Immature natural killer cell (primary cell): Measurements from ENCODE around the gene PRELID3B. TPM values are rescaled to one million over a fixed set of nuclear protein-coding genes. Genes with fewer than 3 reads are reported as not detected.

ENCODE experiments used
- DNase-seq, 3 donors: peaks; one replicate each; pipeline ENCODE4 v3.0.0; 2022; ENCODE audit warnings: mixed read lengths in 1 of 3
- H3K27ac Mint-ChIP-seq, 6 donors: one replicate each; pipeline ENCODE4 v1.8.0; 2020; ENCODE audit warnings: mixed read lengths in 6 of 6, mild to moderate bottlenecking in 5 of 6, inconsistent platforms in 4 of 6, moderate library complexity in 3 of 6
- H3K27me3 Mint-ChIP-seq, 3 donors: one replicate each; pipeline ENCODE4 v1.8.0; 2020 to 2021; ENCODE audit warnings: low read depth in 3 of 3, mild to moderate bottlenecking in 3 of 3, mixed read lengths in 3 of 3, moderate library complexity in 3 of 3, inconsistent platforms in 1 of 3
- H3K36me3 Mint-ChIP-seq, 3 donors: one replicate each; pipeline ENCODE4 v1.8.0; 2020; ENCODE audit warnings: mixed read lengths in 3 of 3, inconsistent platforms in 2 of 3, mild to moderate bottlenecking in 2 of 3
- H3K4me1 Mint-ChIP-seq, 2 donors: one replicate each; pipeline ENCODE4 v1.8.0; 2020; ENCODE audit warnings: inconsistent platforms in 2 of 2, mild to moderate bottlenecking in 2 of 2, mixed read lengths in 2 of 2, moderate library complexity in 1 of 2
- H3K4me3 Mint-ChIP-seq, 5 donors: one replicate each; pipeline ENCODE4 v1.8.0; 2020; ENCODE audit warnings: mild to moderate bottlenecking in 5 of 5, mixed read lengths in 5 of 5, inconsistent platforms in 3 of 5, moderate library complexity in 3 of 5
- H3K9me3 Mint-ChIP-seq, 6 donors: one replicate each; pipeline ENCODE4 v1.8.0; 2020; ENCODE audit warnings: mild to moderate bottlenecking in 6 of 6, mixed read lengths in 6 of 6, inconsistent platforms in 4 of 6, moderate library complexity in 3 of 6
- polyA plus RNA-seq, 3 donors: library from polyadenylated mRNA; unstranded; fragments of 300-500 nt; fragmentation: Illumina TruSeq; gene quantifications; one replicate each; pipeline ENCODE4 v1.2.3, GENCODE V29; 2021

Gene PRELID3B
- polyA plus RNA-seq, 3 donors from 2014 or later = 31.5 to 43.3 (median 37.8) TPM

DNA sequence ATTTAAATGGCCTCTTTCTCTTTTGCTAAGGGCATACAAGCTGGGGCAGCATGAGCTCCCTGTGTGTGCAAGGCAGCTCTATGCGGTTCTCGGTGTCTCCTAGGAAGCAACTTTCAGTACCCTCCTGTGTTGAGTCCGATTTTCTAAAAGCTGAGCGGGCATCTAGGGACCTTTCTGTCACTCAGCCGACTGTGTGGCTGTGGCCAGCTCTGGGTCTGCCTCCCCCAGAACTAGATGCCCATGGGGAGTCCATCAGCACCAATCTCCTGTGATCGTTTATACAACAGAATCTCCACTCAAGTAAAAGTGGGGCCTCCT lies 54.1 kb downstream of the PRELID3B start:
- DNase-seq = no peak
- Mint-ChIP-seq H3K27me3 (peaks cover 0 to 5% (median 0%) of the 10 kb centered on the region in 3 donors), H3K9me3 (no peaks in the 10 kb centered on the region), H3K36me3 (peaks cover 26 to 45% (median 27%) of the 10 kb centered on the region in 3 donors), H3K4me3 (no peak overlapping the region), H3K4me1 (peaks cover 16 to 29% of the 10 kb centered on the region in 2 donors), H3K27ac (no peak overlapping the region)

DNA sequence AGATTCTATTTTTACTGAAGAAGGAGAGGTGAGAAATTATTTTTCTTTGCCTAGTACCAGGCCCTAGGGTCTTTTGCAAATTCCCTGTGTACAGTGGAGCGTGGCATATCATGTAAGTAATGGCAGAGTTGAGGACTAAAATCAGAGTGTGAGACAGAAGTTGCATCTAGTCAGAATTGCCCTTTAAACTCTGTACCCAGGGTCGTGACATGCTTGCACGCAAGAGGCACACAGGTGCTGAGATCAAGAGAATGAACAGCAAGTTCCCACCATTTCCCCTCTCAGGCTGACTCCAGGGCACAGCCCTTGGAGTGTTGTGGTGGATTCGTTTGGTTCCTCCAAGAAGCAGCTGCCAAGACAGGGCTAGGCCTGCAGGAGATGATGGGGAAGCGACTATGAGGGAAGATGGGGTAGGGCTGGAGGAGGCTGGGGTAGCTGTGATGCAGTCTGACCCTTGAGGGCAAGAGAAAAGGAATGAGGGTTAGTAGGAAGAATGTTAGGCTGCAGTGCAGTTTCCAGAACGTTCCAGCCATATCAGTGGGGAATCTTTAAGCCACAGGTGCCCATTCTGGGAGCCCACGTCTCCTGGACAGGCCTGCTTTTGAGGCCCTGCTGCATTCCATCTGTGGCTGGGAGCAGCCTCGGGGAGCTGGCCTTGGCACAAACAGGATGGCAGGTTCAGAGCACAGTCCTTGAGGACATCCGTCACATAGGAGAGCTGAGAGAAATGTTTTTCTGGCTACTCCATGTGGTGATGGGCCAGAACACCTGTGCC lies 54.6 kb downstream of the PRELID3B start:
- H3K36me3 Mint-ChIP-seq = peaks cover 26 to 42% (median 27%) of the 10 kb centered on the region in 3 donors
- H3K27me3 Mint-ChIP-seq = peaks cover 1 to 6% (median 2%) of the 10 kb centered on the region in 3 donors
- no peaks in the 10 kb centered on the region for H3K9me3 Mint-ChIP-seq
- no peak overlapping the region for H3K4me3 Mint-ChIP-seq
- no peak overlapping the region for H3K27ac Mint-ChIP-seq
- no peak for DNase-seq
- H3K4me1 Mint-ChIP-seq = peaks cover 19 to 35% of the 10 kb centered on the region in 2 donors

DNA sequence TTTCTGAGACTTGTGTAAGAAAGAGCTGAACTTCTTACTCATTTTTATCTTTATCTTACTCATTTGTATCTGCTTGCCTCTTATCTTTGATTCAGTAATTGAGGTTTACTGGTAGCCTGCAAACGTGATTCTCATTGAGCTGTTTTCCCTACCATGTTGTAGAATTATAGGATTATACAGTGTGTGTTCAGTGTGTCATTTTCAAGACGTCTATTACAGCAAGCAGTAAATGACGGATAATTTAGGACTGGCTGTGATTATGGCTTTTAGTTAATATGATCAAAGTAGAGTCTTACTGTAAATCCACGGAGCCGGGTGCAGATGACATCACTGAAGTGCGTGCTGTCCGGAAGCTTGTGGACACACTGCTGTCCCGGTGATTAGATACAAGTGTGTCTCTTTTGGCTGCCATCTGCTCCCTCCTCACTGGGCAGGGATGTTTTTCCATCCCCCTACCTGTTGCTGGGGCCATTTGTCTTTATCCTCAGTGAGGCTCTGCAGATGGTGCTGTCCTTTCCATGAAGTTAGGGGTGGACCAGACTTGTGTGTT lies 55.5 kb downstream of the PRELID3B start:
- Mint-ChIP-seq H3K4me3 (no peak overlapping the region), H3K9me3 (no peaks in the 10 kb centered on the region), H3K36me3 (peaks cover 26 to 35% (median 27%) of the 10 kb centered on the region in 3 donors), H3K27ac (no peak overlapping the region), H3K27me3 (peaks cover 8 to 13% (median 8%) of the 10 kb centered on the region in 3 donors), H3K4me1 (peaks cover 28 to 44% of the 10 kb centered on the region in 2 donors)
- DNase-seq = no peak

DNA sequence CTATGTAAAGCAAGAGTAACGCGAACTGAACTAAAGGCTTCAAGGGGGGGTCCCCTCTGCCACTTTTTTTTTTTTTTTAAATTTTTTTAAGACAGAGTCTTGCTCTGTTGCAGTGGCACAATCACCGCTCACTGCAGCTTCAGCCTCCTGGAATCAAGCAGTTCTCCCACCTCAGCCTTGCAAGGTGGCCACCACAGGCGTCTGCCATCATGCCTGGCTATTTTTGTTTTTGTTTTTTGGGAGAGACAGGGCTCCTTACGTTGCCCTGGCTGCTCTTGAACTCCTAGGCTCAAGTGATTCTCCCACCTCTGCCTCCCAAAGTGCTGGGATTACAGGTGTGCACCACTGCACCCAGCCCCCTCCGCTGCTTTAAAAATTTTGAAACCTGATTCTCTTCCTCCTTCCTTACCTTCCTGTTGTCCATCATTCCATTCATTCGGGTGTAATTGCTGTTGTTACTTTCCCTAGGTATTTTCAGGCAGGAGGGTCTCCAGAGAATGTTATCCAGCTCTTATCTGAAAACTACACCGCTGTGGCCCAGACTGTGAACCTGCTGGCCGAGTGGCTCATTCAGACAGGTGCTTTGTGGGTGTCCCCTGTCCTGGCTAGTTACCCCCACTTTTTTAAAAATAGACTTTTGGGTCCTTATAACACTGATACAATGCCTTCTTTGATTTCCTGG lies 56.2 kb downstream of the PRELID3B start:
- H3K9me3 Mint-ChIP-seq = no peaks in the 10 kb centered on the region
- no peak overlapping the region for H3K27ac Mint-ChIP-seq
- H3K36me3 Mint-ChIP-seq = peaks cover 22 to 30% (median 23%) of the 10 kb centered on the region in 3 donors
- H3K4me1 Mint-ChIP-seq = peaks cover 32 to 50% of the 10 kb centered on the region in 2 donors
- H3K27me3 Mint-ChIP-seq = peaks cover 8 to 14% (median 12%) of the 10 kb centered on the region in 3 donors
- DNase-seq = no peak
- H3K4me3 Mint-ChIP-seq = no peak overlapping the region

DNA sequence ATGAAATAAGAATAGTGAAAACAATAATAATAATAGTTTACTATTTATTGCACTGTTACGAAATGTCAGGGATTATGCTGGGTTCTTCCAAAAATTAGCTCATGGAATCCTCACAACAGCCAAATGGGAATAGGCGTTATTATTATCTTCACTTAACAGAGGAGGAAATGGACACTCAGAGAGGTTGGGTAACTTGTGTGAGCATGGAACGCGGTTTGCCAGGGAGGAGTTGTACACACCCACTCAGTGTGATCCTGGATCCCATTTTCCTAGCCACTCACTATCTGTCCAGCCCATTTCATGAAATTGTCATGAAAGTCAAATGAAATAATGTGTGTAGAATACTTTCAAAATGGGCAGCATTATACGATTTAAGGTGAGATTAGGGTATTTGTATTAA lies 56.9 kb downstream of the PRELID3B start:
- Mint-ChIP-seq H3K27me3 (peaks cover 8 to 14% (median 12%) of the 10 kb centered on the region in 3 donors), H3K27ac (no peak overlapping the region), H3K36me3 (peaks cover 21 to 26% (median 22%) of the 10 kb centered on the region in 3 donors), H3K4me3 (no peak overlapping the region), H3K4me1 (peaks cover 32 to 50% of the 10 kb centered on the region in 2 donors), H3K9me3 (no peaks in the 10 kb centered on the region)
- DNase-seq = no peak

DNA sequence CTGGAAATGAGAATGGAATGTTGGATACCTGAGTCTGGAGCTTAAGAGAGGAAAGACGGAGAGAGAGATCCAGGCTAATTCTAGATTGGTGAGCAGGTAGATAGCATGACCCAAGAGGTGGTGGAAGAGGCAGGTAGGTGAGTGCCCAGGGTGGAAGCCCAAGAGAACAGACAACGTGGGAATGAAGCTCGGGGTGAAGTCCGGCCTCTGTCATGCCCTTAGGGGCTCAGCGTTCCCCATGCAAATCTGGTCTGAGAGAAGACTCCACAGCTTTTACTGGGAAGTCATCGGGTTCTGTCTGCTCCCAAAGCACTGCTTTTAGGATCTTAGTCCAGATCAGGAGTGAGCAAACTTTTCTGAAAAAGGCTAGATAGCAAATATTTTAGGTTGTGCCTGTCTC lies 57.9 kb downstream of the PRELID3B start:
- Mint-ChIP-seq H3K27ac (peak overlapping the region in 2 of 6 donors; percentile 18 to 79), H3K27me3 (peaks cover 10 to 14% (median 12%) of the 10 kb centered on the region in 3 donors), H3K9me3 (no peaks in the 10 kb centered on the region), H3K4me3 (peak overlapping the region in 1 of 5 donors; percentile 12), H3K36me3 (peaks cover 17 to 23% (median 19%) of the 10 kb centered on the region in 3 donors), H3K4me1 (peaks cover 34 to 50% of the 10 kb centered on the region in 2 donors)
- DNase-seq = no peak

Other genes with a start within 250 kb of the PRELID3B start
- not detected for gene GNAS-AS1, start 191.9 kb downstream of the PRELID3B start, polyA plus RNA-seq
- gene GNAS, start 190.1 kb downstream of the PRELID3B start, polyA plus RNA-seq = 100 to 1,000 TPM in 2 of 3 donors, 10 to 100 TPM in 1; 70.1 to 127 (median 107) TPM
- 100 to 1,000 TPM in 1 of 3 donors, 10 to 100 TPM in 2; 67.1 to 104 (median 71.7) TPM for gene NELFCD, start 61.5 kb downstream of the PRELID3B start, polyA plus RNA-seq
- gene CTSZ, start 35.5 kb downstream of the PRELID3B start, polyA plus RNA-seq = 10 to 100 TPM in 1 of 3 donors, 1 to 10 TPM in 2; 2.6 to 10.5 (median 5.8) TPM
- 10 to 100 TPM in 1 of 3 donors, 1 to 10 TPM in 2; 2.6 to 22.5 (median 4.3) TPM for gene TUBB1, start 23.4 kb downstream of the PRELID3B start, polyA plus RNA-seq
- gene ATP5F1E, start 10.5 kb downstream of the PRELID3B start, polyA plus RNA-seq = 100 to 1,000 TPM in 1 of 3 donors, 10 to 100 TPM in 2; 43.3 to 138 (median 91.7) TPM
- 1 to 10 TPM in 2 of 3 donors, under 1 TPM in 1; 0.59 to 8.4 (median 2.0) TPM for gene ZNF831, start 121.0 kb upstream of the PRELID3B start, polyA plus RNA-seq